GM21360 (cell line): ENCODE results near the gene NR2F2.

Experiments used
- ATAC-seq: cut with Tn5 transposase; IDR thresholded peaks from one replicate; pipeline ENCODE4 v1.9.1; 2021; ENCODE audit warnings: mild to moderate bottlenecking, moderate library complexity; ENCODE audit not compliant: unreplicated experiment

The NR2F2 gene

DNA sequence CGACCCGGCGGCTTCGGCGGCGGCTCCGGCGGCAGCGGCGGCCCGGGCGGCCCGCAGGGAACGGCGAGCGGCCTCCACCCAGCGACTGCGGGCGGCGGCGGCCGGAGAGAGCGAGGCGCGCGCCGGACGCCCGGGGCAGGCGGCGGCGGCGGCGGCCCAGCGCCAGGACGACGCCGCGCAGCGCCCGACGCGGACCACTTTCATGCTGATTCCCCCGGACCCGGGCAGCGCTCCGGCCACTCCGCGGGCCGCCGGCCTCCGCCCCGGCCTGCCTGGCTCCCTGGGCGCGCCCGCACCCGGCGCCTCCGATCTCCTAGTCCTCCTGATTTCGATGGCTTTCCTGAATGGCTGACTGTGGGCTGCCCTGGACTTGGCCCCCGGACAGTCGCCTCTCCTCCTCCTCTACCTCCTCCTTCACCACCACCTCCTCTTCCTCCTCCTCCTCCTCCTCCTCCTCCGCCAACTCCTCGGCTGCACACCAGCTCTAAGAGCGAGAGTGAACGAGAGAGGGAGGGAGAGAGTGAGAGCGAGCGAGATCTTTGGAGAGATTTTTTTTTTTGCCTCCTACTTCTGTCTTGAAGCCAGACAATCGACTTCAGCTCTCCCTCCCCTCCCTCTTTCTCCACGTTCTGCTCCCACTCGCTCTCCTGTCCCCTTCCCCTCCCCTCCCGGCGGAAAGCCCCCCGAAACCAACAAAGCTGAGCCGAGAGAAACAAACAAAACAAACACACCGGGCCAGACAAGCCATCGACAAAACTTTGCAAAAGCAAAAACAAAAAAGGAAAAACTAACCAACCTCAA is 844 bp downstream of the NR2F2 start:
- no peak for ATAC-seq

DNA sequence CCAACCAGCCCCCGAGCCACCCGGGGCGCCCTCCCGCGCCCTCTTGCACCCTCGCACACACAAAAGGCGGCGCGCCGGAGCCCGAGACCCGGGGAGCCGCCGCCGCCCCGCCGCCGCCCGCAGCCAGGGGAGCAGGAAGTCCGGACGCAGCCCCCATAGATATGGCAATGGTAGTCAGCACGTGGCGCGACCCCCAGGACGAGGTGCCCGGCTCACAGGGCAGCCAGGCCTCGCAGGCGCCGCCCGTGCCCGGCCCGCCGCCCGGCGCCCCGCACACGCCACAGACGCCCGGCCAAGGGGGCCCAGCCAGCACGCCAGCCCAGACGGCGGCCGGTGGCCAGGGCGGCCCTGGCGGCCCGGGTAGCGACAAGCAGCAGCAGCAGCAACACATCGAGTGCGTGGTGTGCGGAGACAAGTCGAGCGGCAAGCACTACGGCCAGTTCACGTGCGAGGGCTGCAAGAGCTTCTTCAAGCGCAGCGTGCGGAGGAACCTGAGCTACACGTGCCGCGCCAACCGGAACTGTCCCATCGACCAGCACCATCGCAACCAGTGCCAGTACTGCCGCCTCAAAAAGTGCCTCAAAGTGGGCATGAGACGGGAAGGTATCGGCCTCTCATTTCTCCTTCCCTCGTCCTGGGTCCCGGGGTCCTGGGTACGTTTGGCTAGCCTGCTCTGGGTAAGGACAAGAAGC is 1.6 kb downstream of the NR2F2 start:
- no peak for ATAC-seq

DNA sequence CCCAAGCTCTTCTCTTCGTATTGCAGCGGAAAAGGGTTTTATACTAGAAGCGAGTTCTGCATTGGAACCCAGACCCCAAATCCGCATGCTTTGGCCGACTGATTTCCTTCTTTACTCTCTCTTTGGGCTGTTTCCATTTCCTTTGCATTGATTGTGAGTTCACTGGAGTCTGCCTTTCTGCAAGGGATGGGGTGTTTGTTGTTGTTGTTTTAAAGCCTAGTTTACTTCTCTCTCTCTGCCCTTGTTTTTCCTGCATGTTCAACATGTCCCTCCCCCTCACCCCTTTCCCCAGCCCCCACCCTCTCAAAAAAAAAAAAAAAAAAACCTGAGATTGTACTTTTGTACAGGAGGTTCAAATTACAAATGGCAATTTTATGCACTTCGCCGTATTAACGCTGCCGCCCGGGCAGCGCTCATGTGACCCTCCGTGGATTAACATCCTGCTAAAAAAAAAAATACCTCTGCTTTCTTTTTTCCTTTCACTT is 2.2 kb downstream of the NR2F2 start:
- ATAC-seq = no peak

DNA sequence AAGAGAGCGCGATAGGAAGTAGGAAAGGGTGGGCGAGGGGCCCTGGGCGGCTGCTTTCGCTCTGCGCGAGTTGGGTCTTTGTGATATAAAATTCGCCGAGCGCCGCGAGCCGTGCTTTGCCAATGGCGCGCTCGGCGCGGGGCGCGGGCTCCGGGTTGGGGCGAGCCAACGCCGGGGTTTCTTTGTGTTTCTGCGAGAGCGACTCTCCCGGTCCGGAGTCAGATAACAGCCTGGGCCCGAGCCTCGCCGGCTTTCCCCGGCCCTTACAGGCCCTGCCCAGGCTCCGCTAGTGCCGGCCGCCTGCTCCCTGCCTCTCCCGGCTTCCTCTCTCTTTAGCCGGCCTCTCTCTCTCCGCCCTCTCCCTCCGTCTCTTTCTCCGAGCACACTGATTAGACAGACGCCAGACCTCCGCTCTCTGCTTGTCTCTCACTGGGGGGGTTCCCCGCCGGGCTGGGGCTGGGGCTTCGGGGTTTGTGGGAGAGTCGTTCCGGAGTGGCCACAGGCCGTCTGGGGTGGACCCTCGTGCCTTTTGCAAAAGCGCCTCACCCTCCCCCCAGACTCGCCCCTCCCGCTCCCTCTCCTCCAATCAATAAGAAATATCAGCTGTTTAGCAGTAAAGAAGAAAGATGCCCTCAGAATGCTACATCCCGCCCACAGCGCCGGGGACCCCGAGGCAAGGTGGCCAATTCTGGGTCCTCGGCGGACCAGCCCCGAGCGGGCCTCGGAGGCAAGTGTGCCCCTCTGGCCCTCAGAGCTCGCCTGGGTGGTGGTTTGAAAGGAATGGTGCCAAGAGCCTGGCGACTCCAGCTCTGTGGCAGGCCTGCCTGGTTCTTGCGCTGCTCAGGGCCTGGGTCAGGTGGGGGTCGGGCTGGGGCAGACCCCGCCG is 2.9 kb downstream of the NR2F2 start:
- no peak for ATAC-seq

DNA sequence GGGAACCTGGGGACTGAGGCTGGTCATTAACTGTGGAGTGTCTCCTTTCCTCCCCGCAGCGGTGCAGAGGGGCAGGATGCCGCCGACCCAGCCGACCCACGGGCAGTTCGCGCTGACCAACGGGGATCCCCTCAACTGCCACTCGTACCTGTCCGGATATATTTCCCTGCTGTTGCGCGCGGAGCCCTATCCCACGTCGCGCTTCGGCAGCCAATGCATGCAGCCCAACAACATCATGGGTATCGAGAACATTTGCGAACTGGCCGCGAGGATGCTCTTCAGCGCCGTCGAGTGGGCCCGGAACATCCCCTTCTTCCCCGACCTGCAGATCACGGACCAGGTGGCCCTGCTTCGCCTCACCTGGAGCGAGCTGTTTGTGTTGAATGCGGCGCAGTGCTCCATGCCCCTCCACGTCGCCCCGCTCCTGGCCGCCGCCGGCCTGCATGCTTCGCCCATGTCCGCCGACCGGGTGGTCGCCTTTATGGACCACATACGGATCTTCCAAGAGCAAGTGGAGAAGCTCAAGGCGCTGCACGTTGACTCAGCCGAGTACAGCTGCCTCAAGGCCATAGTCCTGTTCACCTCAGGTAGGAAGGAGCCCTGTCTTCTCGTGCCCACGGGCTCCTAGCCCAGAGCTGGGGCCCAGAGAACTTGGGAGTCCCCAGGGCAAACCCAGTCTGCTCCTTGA is 3.7 kb downstream of the NR2F2 start:
- ATAC-seq = no peak

DNA sequence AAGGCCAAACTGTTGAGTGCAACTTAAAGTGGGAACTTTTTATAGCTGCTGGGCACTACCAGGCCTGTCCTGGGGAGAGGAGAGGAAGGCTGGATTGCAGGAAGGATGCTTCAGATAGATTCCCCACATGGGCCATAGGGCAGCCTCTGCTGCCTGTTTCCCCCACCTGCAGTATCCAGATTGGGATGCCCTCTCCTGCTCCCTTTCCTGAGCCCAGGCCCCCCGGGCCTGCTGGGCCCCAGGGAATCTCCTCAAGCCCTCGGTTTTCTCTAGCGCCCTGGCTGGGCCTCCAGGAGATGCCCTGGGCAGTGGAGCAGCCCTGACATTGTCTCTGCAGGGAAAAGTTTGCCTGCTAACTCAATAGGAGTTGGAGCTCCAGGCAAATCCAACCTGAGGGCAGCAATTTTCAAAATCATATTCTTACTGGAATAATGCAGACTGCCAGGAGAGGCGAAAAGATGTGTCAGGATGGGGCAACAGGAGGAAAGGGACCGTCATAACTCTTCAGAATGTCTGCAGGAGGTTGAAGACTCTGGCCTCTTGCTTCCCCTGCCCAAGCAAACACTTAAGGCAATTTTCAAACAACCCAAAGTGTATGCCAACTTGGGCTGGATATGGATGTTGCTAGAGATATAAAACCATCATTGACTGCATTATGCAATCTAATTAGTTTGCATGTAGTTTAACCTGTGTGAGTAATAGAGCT is 4.4 kb downstream of the NR2F2 start:
- no peak for ATAC-seq

DNA sequence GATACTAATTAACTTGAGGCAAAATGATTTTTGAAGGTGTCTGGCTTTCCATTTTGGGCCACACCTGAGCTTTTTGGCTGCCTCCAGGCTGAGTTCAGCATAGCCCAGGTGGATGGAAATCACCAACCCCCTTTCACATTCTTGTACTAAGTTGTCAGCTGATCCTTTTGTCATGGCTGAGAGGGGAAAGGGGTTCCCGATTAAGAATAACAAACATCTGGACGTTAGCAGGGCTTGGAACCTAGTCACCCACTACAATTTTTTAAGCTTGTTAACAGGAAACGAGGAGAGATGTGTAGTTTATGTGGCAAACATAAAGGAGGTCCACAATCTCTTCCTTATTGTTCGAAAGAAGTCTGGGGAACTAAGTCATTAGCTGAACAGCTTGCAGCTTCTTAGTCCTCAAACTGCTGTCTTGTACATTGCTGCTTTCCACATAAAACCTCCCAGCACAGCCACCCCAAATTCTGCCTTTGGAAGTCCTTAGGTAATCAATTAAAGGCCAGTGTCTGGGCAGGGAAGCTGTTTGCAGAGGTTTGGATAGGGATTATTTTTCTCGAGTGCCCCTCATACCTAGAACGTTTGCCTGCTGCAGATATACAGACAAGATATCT is 5.0 kb downstream of the NR2F2 start:
- no peak for ATAC-seq

DNA sequence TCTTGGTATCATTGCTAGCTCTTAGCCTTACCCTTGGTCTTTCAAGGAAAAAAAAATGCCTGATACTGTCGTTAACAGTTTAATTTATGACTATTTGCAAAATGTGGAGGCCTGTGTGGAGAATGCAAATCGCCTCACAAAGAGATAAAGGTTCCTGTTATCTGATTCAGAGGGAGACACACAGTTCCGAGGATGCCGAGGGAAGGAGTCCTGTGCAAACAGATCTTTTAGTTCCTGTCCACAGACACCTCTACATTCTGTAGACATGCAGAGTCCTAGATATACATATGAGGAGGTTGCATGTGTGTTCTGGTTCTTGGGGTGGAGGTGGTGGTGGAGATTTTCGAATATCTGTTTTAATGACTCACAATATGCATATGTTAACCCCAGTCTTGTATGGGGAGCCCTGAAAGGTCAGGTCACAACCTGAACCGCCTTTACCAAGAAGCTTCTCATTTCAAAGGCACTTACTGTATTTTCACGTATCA is 5.7 kb downstream of the NR2F2 start:
- ATAC-seq = no peak

DNA sequence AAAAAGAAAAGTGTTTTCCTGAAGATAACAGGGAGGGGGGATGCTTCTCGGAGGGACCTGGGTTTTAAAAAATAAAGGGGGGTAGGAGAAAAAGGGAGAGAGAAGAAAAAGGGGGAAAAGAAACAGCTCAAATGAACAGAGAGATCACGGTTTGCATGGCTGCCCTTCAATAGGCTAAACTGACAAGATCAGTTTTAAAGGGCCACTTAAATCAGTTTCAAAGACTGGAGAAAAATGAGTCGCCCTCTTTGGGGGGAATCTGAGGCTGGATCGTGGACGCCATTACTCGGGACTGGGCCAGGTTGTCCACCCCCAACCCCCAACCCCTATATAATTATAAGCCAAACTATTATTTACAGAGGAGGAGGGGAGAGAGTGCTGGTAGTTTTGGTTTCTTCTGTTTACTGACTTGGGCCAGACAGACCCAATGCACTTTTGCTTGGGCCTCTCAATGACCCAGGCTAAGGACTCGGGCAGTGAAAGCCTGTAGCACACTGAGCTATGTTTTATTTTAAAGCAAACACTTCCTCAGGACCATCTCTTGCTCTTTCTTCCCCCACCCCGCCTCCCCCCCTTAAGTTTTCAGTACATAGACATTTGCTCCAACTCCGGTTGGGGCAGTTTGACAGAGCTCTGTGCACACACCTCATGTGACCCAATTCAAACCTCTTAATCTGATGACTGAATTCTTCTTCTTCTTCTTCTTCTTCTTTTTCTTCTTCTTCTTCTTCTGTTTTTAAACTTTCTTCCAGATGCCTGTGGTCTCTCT is 6.3 kb downstream of the NR2F2 start:
- ATAC-seq = no peak

DNA sequence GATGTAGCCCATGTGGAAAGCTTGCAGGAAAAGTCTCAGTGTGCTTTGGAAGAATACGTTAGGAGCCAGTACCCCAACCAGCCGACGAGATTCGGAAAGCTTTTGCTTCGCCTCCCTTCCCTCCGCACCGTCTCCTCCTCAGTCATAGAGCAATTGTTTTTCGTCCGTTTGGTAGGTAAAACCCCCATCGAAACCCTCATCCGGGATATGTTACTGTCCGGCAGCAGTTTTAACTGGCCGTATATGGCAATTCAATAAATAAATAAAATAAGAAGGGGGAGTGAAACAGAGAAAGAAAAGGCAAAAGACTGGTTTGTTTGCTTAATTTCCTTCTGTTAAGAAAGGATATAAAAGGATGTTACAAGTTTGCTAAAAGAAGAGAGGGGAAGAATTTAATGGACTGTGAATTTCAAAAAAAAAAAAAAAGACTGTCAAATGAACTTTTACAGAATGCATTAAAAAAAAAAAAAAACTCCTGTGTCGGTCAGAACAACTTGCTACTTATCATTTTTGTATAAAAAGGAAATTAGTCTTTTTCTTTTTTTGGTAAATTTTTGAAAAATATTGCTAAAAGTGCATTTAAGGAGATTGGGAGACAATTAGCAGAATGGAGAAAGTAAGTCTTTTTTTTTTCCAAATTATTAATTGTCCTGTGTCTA is 7.0 kb downstream of the NR2F2 start:
- ATAC-seq = no peak

DNA sequence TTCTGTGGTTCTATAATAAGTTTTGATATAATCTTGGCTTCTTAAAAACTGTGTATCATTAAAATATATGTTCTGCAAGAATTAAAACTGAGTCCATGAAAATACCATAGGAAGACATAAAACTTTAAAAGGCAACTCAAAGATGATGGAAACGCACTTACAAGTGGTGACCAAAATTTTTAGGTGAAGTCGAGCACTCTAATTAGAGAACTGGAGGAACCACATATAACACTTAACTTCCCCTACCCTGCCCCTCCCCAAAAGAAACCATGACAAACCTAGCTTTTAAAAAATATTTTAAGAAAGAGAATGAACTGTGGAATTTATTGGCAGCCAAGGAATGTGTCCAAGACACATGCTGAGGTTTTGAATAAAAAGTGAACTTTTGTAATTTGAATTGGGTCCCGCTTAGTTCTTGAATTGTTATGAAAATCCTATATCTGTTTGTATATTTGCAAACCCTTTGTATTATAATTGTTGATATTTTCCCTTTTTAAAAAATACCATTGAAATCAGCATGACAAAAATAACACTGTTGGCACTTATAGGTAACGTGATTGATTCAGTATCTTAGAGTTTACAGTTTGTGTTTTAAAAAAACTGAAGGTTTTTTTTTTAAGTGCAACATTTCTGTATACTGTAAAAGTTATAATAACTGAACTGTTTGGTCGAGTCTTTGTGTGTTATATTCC is 7.7 kb downstream of the NR2F2 start:
- no peak for ATAC-seq

DNA sequence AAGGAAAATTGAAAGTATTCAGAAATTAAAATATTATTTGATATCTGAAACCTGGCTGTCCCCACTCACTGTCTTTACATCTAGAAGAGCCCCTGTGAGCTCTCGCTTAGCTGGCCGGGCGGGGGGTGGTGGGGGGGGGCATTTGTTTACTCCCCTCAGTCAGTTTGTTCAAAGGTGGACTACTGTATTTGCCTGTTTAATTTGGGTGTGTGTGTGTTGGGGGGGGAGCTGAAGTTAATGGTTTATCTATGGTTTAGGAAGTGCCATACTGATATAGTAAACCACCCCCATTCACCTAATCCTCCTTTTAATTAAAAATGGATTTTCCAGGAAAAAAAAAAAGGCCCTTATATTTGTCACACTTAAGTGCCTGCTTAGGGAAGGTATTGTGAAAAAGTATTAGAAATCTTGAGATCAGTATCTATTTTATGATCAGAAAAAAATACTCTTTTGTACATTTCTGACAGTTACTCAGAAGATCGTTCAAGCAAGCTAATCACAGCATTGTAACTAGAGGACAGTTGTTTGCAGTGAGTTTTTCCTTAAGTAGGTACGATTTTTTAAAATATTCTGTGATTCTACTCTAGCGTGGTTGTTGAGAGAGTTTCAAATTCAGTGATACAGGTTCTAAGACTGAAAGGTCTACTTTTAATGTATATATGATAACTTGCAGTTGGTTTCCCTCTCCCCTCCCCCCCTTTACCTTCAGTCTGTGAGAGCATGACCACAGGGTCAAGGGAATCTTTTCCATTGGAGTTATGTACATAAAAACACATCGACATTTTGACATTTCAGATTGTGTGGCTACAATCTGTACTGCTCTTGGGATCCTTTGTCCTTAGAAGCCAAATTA is 8.5 kb downstream of the NR2F2 start:
- no peak for ATAC-seq

DNA sequence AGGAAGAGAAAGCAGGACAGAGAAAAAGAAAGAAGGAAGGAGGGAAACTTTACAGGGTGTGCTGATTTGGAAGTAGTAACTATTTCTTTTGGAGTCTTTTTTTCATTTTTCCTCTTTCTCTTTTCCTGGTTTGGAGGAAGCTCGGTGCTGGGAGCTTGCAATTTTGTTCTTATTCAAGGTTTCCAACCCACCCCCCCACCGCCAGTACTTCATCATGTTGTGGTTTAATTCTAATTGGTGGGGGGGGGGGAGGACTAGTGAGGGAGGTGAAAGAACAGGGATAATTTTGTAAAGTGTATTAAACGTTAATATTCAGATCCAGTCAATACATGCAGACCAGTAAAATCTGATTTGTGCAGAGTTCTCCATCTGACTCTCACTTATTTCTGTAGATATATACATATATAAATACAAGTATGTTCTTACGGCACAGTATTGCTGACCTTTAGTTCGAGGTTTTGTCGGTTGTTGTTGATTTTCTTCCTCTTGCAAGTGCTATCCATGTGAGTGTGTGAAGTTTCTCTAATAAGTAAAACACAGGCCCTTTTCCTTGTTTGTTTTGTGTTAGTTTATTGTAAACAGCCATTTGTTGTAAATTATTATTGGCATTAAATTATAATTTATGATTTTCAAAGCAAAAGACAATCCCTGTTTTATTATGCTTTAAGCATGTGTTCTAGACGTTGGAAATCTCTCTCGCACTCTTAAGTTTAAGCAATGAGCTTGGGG is 9.3 kb downstream of the NR2F2 start:
- no peak for ATAC-seq

DNA sequence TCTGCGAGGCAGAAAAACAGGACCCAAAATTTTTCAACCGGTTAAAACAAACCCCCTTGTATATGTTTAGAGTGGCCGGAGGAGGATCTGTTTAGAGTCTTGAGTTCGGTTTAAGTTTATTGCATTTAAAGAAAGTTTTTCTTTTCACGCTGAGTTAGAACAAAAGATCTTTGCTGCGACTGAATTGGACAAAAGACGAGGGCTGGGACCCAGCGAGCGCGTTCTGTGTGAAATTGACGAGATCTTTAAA is 9.8 kb downstream of the NR2F2 start:
- ATAC-seq = no peak

DNA sequence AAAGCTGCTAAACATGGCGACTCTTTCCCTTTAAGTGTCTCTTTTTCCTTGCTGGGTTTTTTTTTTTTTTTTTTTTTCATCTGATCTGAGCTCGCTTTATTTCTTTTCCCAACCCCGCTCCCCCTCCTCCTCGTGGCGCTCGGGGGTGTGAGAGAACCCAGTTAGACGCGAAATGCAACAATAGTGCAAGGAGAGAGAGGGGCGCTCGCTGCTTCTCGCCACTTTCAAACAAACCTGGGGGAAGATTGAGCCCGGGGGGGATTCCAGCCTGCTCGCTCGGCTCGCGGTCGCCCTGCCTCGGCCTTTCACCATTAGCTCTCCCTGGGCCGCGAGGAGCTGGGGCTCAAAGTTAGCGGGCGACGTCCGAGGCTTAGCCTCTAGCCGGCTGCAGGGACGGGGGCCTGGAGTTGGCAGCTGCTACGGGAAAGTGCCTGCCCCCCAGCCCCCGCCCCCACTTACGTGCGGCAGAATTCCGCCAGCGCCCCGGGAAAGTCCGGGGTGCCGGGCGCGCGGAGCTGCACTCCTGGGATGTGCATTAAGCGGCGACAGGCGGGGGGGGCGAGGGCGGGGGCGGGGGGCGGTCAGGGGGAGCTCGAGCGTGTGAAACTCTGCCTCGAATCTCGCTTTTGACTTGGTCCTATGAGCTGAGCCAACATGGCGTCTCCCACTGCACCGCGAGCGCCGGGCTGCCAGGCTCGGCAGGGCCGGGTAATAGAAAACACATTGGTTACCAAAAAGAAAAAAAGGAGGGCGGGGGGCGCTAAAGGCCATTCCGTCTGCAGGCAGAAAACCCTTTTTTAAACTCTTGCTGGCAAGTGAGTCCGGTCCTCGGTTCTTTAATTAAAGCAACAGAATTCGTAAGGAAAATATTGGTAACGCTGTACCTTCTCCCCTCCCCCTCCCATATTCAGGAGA is 10.4 kb downstream of the NR2F2 start:
- ATAC-seq = no peak
